Chondrocyte (in vitro differentiated cells): ENCODE data around the gene PEAK1. TPM values are rescaled to one million over a fixed set of nuclear protein-coding genes. Genes with fewer than 3 reads are reported as not detected.

Experiments
- DNase-seq: peaks from one replicate; pipeline ENCODE4 v3.0.0; 2021; ENCODE audit warnings: mixed read lengths, low spot score
- H3K27ac Mint-ChIP-seq: one replicate; pipeline ENCODE4 v1.8.0; 2021; ENCODE audit warnings: mild to moderate bottlenecking, moderate library complexity, mixed read lengths; ENCODE audit not compliant: unreplicated experiment
- H3K27me3 Mint-ChIP-seq: 2 replicates; pipeline ENCODE4 v1.8.0; 2021; ENCODE audit warnings: low read depth, mixed read lengths
- H3K36me3 Mint-ChIP-seq: 2 replicates; pipeline ENCODE4 v1.8.0; 2021; ENCODE audit warnings: low read depth, mixed read lengths
- H3K4me1 Mint-ChIP-seq: 2 replicates; pipeline ENCODE4 v1.8.0; 2021; ENCODE audit warnings: low read depth, mild to moderate bottlenecking, mixed read lengths
- H3K4me3 Mint-ChIP-seq: one replicate; pipeline ENCODE4 v1.8.0; 2021; ENCODE audit warnings: mild to moderate bottlenecking, moderate library complexity, mixed read lengths; ENCODE audit not compliant: unreplicated experiment
- H3K9me3 Mint-ChIP-seq: 2 replicates; pipeline ENCODE4 v1.8.0; 2021; ENCODE audit warnings: low read depth, mixed read lengths
- CTCF ChIP-seq: fragments of 200-600 bp; sonication (generic); IDR thresholded peaks from 2 replicates; pipeline ENCODE4 v1.5.0; 2021; ENCODE audit warnings: antibody characterized with exemption, mild to moderate bottlenecking, moderate library complexity
- total RNA-seq: library from RNA; stranded (reverse); gene quantifications from 3 replicates; pipeline ENCODE4 v1.2.1, GENCODE V29; 2021

PEAK1 gene
- total RNA-seq, 1 donor from 2014 or later, result 143 TPM

DNA sequence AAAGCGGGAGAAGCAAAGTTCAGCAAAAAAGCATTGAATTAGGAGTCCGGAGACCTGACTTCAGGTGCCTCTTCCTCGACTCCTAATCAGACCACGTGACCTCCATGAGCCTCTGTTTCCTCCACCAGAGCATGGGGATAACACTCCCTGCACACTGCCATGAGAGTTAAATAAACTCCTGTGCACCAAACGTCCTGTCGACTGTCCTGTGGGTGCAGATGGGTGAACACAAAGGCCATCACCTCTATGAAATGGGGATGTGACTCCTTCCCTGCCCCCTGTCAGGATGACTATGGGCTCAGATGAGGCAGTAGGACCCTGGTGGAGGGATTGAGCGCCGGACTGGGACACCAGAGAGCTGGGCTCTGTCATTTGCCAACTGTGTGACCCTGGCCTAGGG lies 335.5 kb downstream of the PEAK1 start:
- no peak overlapping the region for H3K4me3 Mint-ChIP-seq
- H3K9me3 Mint-ChIP-seq, result no peaks in the 10 kb centered on the region

GRCh38 chr15:77083381-77084160 lies 336.3 kb downstream of the PEAK1 start:
- peaks cover 34% of the 10 kb centered on the region for H3K4me1 Mint-ChIP-seq
- no peaks in the 10 kb centered on the region for H3K36me3 Mint-ChIP-seq
- no peaks in the 10 kb centered on the region for H3K27me3 Mint-ChIP-seq
- H3K27ac Mint-ChIP-seq, result no peak overlapping the region
- TF ChIP-seq CTCF, result no peak
- H3K4me3 Mint-ChIP-seq, result peak overlapping the region; percentile 46
- H3K9me3 Mint-ChIP-seq, result no peaks in the 10 kb centered on the region
- no peak for DNase-seq

More for the DNA sequence above, 335.5 kb downstream of the PEAK1 start:
- no peaks in the 10 kb centered on the region for H3K36me3 Mint-ChIP-seq
- no peaks in the 10 kb centered on the region for H3K27me3 Mint-ChIP-seq
- H3K27ac Mint-ChIP-seq, result peak overlapping the region; percentile 51
- DNase-seq, result no peak
- peaks cover 34% of the 10 kb centered on the region for H3K4me1 Mint-ChIP-seq
- TF ChIP-seq CTCF, result no peak

GRCh38 chr15:77081971-77082370 lies 337.9 kb downstream of the PEAK1 start:
- TF ChIP-seq CTCF, result no peak
- Mint-ChIP-seq H3K27me3 (no peaks in the 10 kb centered on the region), H3K27ac (no peak overlapping the region), H3K4me3 (no peak overlapping the region), H3K36me3 (no peaks in the 10 kb centered on the region), H3K9me3 (no peaks in the 10 kb centered on the region), H3K4me1 (peaks cover 34% of the 10 kb centered on the region)
- DNase-seq, result no peak

GRCh38 chr15:77076323-77076915 lies 343.5 kb downstream of the PEAK1 start:
- H3K4me3 Mint-ChIP-seq, result no peak overlapping the region
- no peak overlapping the region for H3K27ac Mint-ChIP-seq
- peaks cover 9% of the 10 kb centered on the region for H3K4me1 Mint-ChIP-seq
- TF ChIP-seq CTCF, result no peak
- no peaks in the 10 kb centered on the region for H3K36me3 Mint-ChIP-seq
- no peaks in the 10 kb centered on the region for H3K27me3 Mint-ChIP-seq
- no peak for DNase-seq
- H3K9me3 Mint-ChIP-seq, result no peaks in the 10 kb centered on the region

GRCh38 chr15:77075528-77075927 lies 344.4 kb downstream of the PEAK1 start:
- H3K27ac Mint-ChIP-seq, result no peak overlapping the region
- peaks cover 8% of the 10 kb centered on the region for H3K4me1 Mint-ChIP-seq
- no peak for DNase-seq
- H3K27me3 Mint-ChIP-seq, result no peaks in the 10 kb centered on the region
- H3K4me3 Mint-ChIP-seq, result no peak overlapping the region
- no peaks in the 10 kb centered on the region for H3K9me3 Mint-ChIP-seq
- H3K36me3 Mint-ChIP-seq, result no peaks in the 10 kb centered on the region
- TF ChIP-seq CTCF, result no peak
